GM18507 (cell line): ENCODE measurements around the gene PPIG.
"Not testable (repeated sequence)": the region's sequence is repeated elsewhere in the genome, so short reads cannot be mapped to it uniquely, and the experiment has no call there.

Experiments used
- DNase-seq: peaks from one replicate; pipeline ENCODE4 v3.0.0; 2011; ENCODE audit warnings: low read depth; ENCODE audit not compliant: insufficient read length; ENCODE audit errors: extremely low spot score
- FAIRE-seq: peaks from 2 replicates; lab custom pipeline; 2011; peaks lifted over from hg19 to GRCh38; lab: Jason Lieb, UNC

The PPIG gene

GRCh38 chr2:169658877-169659276 lies 74.7 kb downstream of the PPIG start:
- DNase-seq = no peak
- no peak for FAIRE-seq

GRCh38 chr2:169659320-169659719 lies 75.2 kb downstream of the PPIG start:
- DNase-seq (no peak), FAIRE-seq (peak; percentile 54)

GRCh38 chr2:169661265-169661664 lies 77.1 kb downstream of the PPIG start:
- DNase-seq = no peak
- no peak for FAIRE-seq

- FAIRE-seq (no peak), DNase-seq (no peak)
Observed at GRCh38 chr2:169662744-169663143, 78.6 kb downstream of the PPIG start.

- no peak for DNase-seq
- no peak for FAIRE-seq
Observed at GRCh38 chr2:169663247-169663646, 79.1 kb downstream of the PPIG start.

- FAIRE-seq = no peak
- no peak for DNase-seq
Observed at GRCh38 chr2:169664600-169664977, 80.4 kb downstream of the PPIG start.

- DNase-seq (no peak), FAIRE-seq (no peak)
Observed at GRCh38 chr2:169664978-169665930, 81.1 kb downstream of the PPIG start.

- DNase-seq = no peak
- no peak for FAIRE-seq
Observed at GRCh38 chr2:169667583-169667982, 83.4 kb downstream of the PPIG start.

GRCh38 chr2:169670215-169670651 lies 86.1 kb downstream of the PPIG start:
- DNase-seq (no peak), FAIRE-seq (no peak)

- DNase-seq = no peak
Observed at GRCh38 chr2:169670937-169671336, 86.8 kb downstream of the PPIG start.

GRCh38 chr2:169672406-169672805 lies 88.3 kb downstream of the PPIG start:
- DNase-seq (no peak), FAIRE-seq (no peak)

More at GRCh38 chr2:169670937-169671336, 86.8 kb downstream of the PPIG start:
- no peak for FAIRE-seq

- FAIRE-seq (no peak), DNase-seq (no peak)
Observed at GRCh38 chr2:169673106-169673505, 89.0 kb downstream of the PPIG start.

- DNase-seq (no peak), FAIRE-seq (peak; percentile 15)
Observed at GRCh38 chr2:169673921-169674320, 89.8 kb downstream of the PPIG start.

GRCh38 chr2:169676357-169676756 lies 92.2 kb downstream of the PPIG start:
- no peak for FAIRE-seq
- DNase-seq = no peak

- no peak for DNase-seq
- FAIRE-seq = no peak
Observed at GRCh38 chr2:169676850-169677249, 92.7 kb downstream of the PPIG start.

- no peak for FAIRE-seq
Observed at GRCh38 chr2:169683054-169683424, 98.9 kb downstream of the PPIG start.

GRCh38 chr2:169683425-169684134 lies 99.4 kb downstream of the PPIG start:
- no peak for FAIRE-seq

More at GRCh38 chr2:169683054-169683424, 98.9 kb downstream of the PPIG start:
- DNase-seq = no peak

GRCh38 chr2:169684135-169684565 lies 100.0 kb downstream of the PPIG start:
- no peak for FAIRE-seq
- no peak for DNase-seq

More at GRCh38 chr2:169683425-169684134, 99.4 kb downstream of the PPIG start:
- DNase-seq = no peak

- DNase-seq, FAIRE-seq: not testable (repeated sequence)
Observed at GRCh38 chr2:169684712-169685111, 100.6 kb downstream of the PPIG start.

- not testable (repeated sequence) for DNase-seq, FAIRE-seq
Observed at GRCh38 chr2:169686825-169687224, 102.7 kb downstream of the PPIG start.
